Measurements from ENCODE around the gene ASAP3. TPM values are rescaled to one million over a fixed set of nuclear protein-coding genes. Genes with fewer than 3 reads are reported as not detected.

The ASAP3 gene
- total and polyA plus RNA-seq, 9 of the 15 experiments (the other 6 are each of a cell fraction or from before 2014, with no cell fraction given), result 1.7 to 31.2 (median 17.4) TPM

DNA sequence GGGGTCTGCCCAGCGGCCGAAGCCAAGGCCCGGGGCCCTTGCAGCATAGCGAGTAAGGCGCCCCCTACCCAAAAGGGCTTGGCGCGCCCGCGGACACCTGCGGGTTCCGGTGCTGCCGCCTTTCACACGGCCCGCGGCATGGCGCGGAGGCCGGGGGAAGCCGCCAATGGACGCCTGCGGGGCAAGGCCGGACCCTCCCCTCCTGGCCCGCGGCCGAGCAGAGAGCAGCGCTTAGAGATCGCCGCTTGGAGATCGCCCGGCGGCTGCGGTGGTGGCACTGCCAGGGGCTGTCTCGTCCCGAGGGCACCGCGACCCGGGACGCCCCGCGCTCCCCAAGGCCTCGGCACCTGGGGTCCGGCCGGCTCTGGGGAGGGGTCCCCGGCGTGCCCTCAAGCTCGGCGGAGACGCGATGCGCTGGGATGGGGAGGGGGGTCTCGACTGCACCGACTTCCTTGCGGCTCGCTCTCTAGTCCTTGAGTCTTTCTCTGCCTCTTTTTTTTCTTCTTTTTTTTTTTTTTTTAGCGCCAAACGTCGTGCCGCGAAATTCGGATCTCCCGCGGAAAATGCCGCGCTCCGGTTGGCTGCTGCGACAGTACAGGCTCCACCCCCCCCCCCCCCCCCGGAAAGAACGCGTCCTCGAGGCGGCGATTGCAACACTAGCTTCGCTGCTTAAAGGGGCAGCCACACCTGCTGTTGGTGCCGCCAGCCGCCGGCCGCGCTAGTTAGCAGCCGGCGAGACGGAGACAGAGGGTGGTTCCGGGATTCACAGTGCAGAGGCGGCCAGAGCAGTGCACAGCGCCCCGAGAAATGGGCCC lies 47.0 kb upstream of the ASAP3 start, which contains the start of gene E2F2 (continued):
- TF ChIP-seq, protein P1, sequence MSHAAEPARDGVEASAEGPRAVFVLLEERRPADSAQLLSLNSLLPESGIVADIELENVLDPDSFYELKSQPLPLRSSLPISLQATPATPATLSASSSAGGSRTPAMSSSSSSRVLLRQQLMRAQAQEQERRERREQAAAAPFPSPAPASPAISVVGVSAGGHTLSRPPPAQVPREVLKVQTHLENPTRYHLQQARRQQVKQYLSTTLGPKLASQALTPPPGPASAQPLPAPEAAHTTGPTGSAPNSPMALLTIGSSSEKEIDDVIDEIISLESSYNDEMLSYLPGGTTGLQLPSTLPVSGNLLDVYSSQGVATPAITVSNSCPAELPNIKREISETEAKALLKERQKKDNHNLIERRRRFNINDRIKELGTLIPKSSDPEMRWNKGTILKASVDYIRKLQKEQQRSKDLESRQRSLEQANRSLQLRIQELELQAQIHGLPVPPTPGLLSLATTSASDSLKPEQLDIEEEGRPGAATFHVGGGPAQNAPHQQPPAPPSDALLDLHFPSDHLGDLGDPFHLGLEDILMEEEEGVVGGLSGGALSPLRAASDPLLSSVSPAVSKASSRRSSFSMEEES (CRISPR knock-in tag; IDR thresholded peaks at IDR 0.05), result no peak
- TF ChIP-seq ARHGAP35 (IDR thresholded peaks at IDR 0.05; ENCODE audit: partially characterized antibody) (no peak), FOXP1 (CRISPR knock-in tag; IDR thresholded peaks at IDR 0.05) (no peak), MTF1 (CRISPR knock-in tag; IDR thresholded peaks at IDR 0.05; ENCODE audit: borderline replicate concordance) (no peak), IFI16 (CRISPR knock-in tag; IDR thresholded peaks at IDR 0.05) (no peak), HOXB6 (CRISPR knock-in tag; IDR thresholded peaks at IDR 0.05; ENCODE audit: borderline replicate concordance) (no peak), CCAR2 (IDR thresholded peaks at IDR 0.05; ENCODE audit: low read depth, low read length) (no peak), CTBP1 (IDR thresholded peaks at IDR 0.05; ENCODE audit: borderline replicate concordance) (peak; percentile 60), ZNF165 (CRISPR knock-in tag; IDR thresholded peaks at IDR 0.05; ENCODE audit: borderline replicate concordance) (no peak), NFRKB (IDR thresholded peaks at IDR 0.05; ENCODE audit: low read depth) (peak; percentile 67; the same call in 1 of the 2 replicates), CCNT2 (IDR thresholded peaks at IDR 0.05; ENCODE audit: borderline replicate concordance, extremely low read depth, insufficient read length, low read depth, low read length) (peak; percentile 35), RAD51 (IDR thresholded peaks at IDR 0.05; ENCODE audit: borderline replicate concordance, low read depth) (no peak)
- TF ChIP-seq, protein P2, sequence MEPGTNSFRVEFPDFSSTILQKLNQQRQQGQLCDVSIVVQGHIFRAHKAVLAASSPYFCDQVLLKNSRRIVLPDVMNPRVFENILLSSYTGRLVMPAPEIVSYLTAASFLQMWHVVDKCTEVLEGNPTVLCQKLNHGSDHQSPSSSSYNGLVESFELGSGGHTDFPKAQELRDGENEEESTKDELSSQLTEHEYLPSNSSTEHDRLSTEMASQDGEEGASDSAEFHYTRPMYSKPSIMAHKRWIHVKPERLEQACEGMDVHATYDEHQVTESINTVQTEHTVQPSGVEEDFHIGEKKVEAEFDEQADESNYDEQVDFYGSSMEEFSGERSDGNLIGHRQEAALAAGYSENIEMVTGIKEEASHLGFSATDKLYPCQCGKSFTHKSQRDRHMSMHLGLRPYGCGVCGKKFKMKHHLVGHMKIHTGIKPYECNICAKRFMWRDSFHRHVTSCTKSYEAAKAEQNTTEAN (CRISPR knock-in tag; IDR thresholded peaks at IDR 0.05), result no peak
- TF ChIP-seq, protein P3, sequence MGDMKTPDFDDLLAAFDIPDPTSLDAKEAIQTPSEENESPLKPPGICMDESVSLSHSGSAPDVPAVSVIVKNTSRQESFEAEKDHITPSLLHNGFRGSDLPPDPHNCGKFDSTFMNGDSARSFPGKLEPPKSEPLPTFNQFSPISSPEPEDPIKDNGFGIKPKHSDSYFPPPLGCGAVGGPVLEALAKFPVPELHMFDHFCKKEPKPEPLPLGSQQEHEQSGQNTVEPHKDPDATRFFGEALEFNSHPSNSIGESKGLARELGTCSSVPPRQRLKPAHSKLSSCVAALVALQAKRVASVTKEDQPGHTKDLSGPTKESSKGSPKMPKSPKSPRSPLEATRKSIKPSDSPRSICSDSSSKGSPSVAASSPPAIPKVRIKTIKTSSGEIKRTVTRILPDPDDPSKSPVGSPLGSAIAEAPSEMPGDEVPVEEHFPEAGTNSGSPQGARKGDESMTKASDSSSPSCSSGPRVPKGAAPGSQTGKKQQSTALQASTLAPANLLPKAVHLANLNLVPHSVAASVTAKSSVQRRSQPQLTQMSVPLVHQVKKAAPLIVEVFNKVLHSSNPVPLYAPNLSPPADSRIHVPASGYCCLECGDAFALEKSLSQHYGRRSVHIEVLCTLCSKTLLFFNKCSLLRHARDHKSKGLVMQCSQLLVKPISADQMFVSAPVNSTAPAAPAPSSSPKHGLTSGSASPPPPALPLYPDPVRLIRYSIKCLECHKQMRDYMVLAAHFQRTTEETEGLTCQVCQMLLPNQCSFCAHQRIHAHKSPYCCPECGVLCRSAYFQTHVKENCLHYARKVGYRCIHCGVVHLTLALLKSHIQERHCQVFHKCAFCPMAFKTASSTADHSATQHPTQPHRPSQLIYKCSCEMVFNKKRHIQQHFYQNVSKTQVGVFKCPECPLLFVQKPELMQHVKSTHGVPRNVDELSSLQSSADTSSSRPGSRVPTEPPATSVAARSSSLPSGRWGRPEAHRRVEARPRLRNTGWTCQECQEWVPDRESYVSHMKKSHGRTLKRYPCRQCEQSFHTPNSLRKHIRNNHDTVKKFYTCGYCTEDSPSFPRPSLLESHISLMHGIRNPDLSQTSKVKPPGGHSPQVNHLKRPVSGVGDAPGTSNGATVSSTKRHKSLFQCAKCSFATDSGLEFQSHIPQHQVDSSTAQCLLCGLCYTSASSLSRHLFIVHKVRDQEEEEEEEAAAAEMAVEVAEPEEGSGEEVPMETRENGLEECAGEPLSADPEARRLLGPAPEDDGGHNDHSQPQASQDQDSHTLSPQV (IDR thresholded peaks at IDR 0.05), result peak; percentile 64
- TF ChIP-seq, protein P4, sequence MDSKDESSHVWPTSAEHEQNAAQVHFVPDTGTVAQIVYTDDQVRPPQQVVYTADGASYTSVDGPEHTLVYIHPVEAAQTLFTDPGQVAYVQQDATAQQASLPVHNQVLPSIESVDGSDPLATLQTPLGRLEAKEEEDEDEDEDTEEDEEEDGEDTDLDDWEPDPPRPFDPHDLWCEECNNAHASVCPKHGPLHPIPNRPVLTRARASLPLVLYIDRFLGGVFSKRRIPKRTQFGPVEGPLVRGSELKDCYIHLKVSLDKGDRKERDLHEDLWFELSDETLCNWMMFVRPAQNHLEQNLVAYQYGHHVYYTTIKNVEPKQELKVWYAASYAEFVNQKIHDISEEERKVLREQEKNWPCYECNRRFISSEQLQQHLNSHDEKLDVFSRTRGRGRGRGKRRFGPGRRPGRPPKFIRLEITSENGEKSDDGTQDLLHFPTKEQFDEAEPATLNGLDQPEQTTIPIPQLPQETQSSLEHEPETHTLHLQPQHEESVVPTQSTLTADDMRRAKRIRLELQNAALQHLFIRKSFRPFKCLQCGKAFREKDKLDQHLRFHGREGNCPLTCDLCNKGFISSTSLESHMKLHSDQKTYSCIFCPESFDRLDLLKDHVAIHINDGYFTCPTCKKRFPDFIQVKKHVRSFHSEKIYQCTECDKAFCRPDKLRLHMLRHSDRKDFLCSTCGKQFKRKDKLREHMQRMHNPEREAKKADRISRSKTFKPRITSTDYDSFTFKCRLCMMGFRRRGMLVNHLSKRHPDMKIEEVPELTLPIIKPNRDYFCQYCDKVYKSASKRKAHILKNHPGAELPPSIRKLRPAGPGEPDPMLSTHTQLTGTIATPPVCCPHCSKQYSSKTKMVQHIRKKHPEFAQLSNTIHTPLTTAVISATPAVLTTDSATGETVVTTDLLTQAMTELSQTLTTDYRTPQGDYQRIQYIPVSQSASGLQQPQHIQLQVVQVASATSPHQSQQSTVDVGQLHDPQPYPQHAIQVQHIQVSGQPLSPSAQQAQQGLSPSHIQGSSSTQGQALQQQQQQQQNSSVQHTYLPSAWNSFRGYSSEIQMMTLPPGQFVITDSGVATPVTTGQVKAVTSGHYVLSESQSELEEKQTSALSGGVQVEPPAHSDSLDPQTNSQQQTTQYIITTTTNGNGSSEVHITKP (IDR thresholded peaks at IDR 0.05; ENCODE audit: partially characterized antibody), result no peak
